HFF-Myc (cell line): Measurements from ENCODE around the gene MT1A.

Experiments used
- DNase-seq: peaks from one replicate; pipeline ENCODE4 v3.0.0-alpha.2; 2011; ENCODE audit warnings: low read depth; ENCODE audit errors: extremely low read depth
- H3K4me3 ChIP-seq: replicated peaks from 2 replicates; pipeline ENCODE4 v1.5.1; 2011; ENCODE audit warnings: low read depth, mild to moderate bottlenecking, control low read depth, low read length
- CTCF ChIP-seq: IDR thresholded peaks from 2 replicates; pipeline ENCODE4 v1.5.1; 2012; ENCODE audit warnings: mild to moderate bottlenecking, low read depth, low read length, control low read depth; ENCODE audit errors: missing control alignments

Gene MT1A

GRCh38 chr16:56689171-56689570, 50.7 kb downstream of the MT1A start:
- no peak for TF ChIP-seq CTCF
- DNase-seq: no peak
- H3K4me3 ChIP-seq: no peak overlapping the region
